Mesothelial cell of epicardium (in vitro differentiated cells): ENCODE measurements around the gene FBXO48. TPM values are rescaled to one million over a fixed set of nuclear protein-coding genes. Genes with fewer than 3 reads are reported as not detected.

Experiments
- DNase-seq, 2 experiments: peaks; one replicate each; pipeline ENCODE4 v3.0.0; 2021; ENCODE audit warnings: low spot score in 2 of 2; ENCODE audit not compliant: unreplicated experiment in 2 of 2
- H3K27ac Mint-ChIP-seq: 2 replicates; pipeline ENCODE4 v1.8.0; 2021; ENCODE audit warnings: mixed read lengths
- H3K27me3 Mint-ChIP-seq: 2 replicates; pipeline ENCODE4 v1.8.0; 2021; ENCODE audit warnings: low read depth, mixed read lengths
- H3K36me3 Mint-ChIP-seq: 2 replicates; pipeline ENCODE4 v1.8.0; 2021; ENCODE audit warnings: mixed read lengths
- H3K4me1 Mint-ChIP-seq: 2 replicates; pipeline ENCODE4 v1.8.0; 2021; ENCODE audit warnings: mixed read lengths
- H3K4me3 Mint-ChIP-seq: 2 replicates; pipeline ENCODE4 v1.8.0; 2021; ENCODE audit warnings: mild to moderate bottlenecking, moderate library complexity, mixed read lengths
- H3K9me3 Mint-ChIP-seq: 2 replicates; pipeline ENCODE4 v1.8.0; 2021; ENCODE audit warnings: mixed read lengths
- CTCF ChIP-seq: fragments of 200-600 bp; sonication (generic); IDR thresholded peaks from one replicate; pipeline ENCODE4 v1.5.0; 2021; ENCODE audit warnings: antibody characterized with exemption; ENCODE audit not compliant: unreplicated experiment
- total RNA-seq: library from RNA; stranded (reverse); gene quantifications from 3 replicates; pipeline ENCODE4 v1.2.1, GENCODE V29; 2021

The FBXO48 gene
- total RNA-seq, 1 donor from 2014 or later = 0.72 TPM

- Mint-ChIP-seq H3K27ac (no peak overlapping the region), H3K9me3 (no peaks in the 10 kb centered on the region)
Observed at GRCh38 chr2:68464651-68465050, 2.4 kb downstream of the FBXO48 start.

GRCh38 chr2:68463287-68463877, 3.7 kb downstream of the FBXO48 start:
- Mint-ChIP-seq H3K4me1 (peaks cover 11% of the 10 kb centered on the region), H3K27me3 (no peaks in the 10 kb centered on the region), H3K36me3 (no peaks in the 10 kb centered on the region), H3K4me3 (no peak overlapping the region), H3K27ac (no peak overlapping the region), H3K9me3 (no peaks in the 10 kb centered on the region)
- DNase-seq = no peak
- peak; percentile 65 for TF ChIP-seq CTCF

More at GRCh38 chr2:68464651-68465050, 2.4 kb downstream of the FBXO48 start:
- H3K27me3 Mint-ChIP-seq = no peaks in the 10 kb centered on the region
- no peak overlapping the region for H3K4me3 Mint-ChIP-seq
- peaks cover 11% of the 10 kb centered on the region for H3K4me1 Mint-ChIP-seq
- no peak for DNase-seq
- no peak for TF ChIP-seq CTCF
- H3K36me3 Mint-ChIP-seq = no peaks in the 10 kb centered on the region

- Mint-ChIP-seq H3K36me3 (no peaks in the 10 kb centered on the region), H3K9me3 (no peaks in the 10 kb centered on the region), H3K4me3 (no peak overlapping the region), H3K4me1 (peaks cover 3% of the 10 kb centered on the region), H3K27ac (no peak overlapping the region), H3K27me3 (no peaks in the 10 kb centered on the region)
- no peak for DNase-seq
- no peak for TF ChIP-seq CTCF
Observed at GRCh38 chr2:68458981-68459380, 8.1 kb downstream of the FBXO48 start.

GRCh38 chr2:68456198-68456597, 10.9 kb downstream of the FBXO48 start:
- Mint-ChIP-seq H3K4me1 (peaks cover 3% of the 10 kb centered on the region), H3K27me3 (no peaks in the 10 kb centered on the region), H3K27ac (no peak overlapping the region), H3K4me3 (no peak overlapping the region), H3K36me3 (no peaks in the 10 kb centered on the region), H3K9me3 (no peaks in the 10 kb centered on the region)
- TF ChIP-seq CTCF = no peak
- DNase-seq = no peak

GRCh38 chr2:68454719-68455118, 12.4 kb downstream of the FBXO48 start:
- Mint-ChIP-seq H3K27ac (no peak overlapping the region), H3K4me3 (no peak overlapping the region), H3K36me3 (no peaks in the 10 kb centered on the region), H3K27me3 (no peaks in the 10 kb centered on the region), H3K9me3 (no peaks in the 10 kb centered on the region), H3K4me1 (peaks cover 3% of the 10 kb centered on the region)
- TF ChIP-seq CTCF = no peak
- DNase-seq = no peak
